Activated CD8-positive, alpha-beta memory T cell treated with anti-CD3 and anti-CD28 coated beads for 36 hours (primary cell): ENCODE results near the gene MED9. TPM values are rescaled to one million over a fixed set of nuclear protein-coding genes. Genes with fewer than 3 reads are reported as not detected.

Experiments used
- CTCF ChIA-PET: fragments of 350-600 bp; sonication (Branson Sonifier 250); formaldehyde crosslinking; loops from one replicate; lab custom pipeline; 2021; ENCODE audit warnings: antibody characterized with exemption; lab: Charles Lee
- POLR2A ChIA-PET: fragments of 350-600 bp; sonication (Branson Sonifier 250); formaldehyde crosslinking; loops from one replicate; lab custom pipeline; 2021; ENCODE audit warnings: antibody characterized with exemption; lab: Charles Lee
- total RNA-seq, 2 experiments: library from RNA; stranded (reverse); gene quantifications; one replicate each; pipeline ENCODE4 v1.2.3, GENCODE V29; 2021

The MED9 gene
- total RNA-seq, 2 experiments from 2014 or later, result 14.2 to 16.0 TPM

DNA sequence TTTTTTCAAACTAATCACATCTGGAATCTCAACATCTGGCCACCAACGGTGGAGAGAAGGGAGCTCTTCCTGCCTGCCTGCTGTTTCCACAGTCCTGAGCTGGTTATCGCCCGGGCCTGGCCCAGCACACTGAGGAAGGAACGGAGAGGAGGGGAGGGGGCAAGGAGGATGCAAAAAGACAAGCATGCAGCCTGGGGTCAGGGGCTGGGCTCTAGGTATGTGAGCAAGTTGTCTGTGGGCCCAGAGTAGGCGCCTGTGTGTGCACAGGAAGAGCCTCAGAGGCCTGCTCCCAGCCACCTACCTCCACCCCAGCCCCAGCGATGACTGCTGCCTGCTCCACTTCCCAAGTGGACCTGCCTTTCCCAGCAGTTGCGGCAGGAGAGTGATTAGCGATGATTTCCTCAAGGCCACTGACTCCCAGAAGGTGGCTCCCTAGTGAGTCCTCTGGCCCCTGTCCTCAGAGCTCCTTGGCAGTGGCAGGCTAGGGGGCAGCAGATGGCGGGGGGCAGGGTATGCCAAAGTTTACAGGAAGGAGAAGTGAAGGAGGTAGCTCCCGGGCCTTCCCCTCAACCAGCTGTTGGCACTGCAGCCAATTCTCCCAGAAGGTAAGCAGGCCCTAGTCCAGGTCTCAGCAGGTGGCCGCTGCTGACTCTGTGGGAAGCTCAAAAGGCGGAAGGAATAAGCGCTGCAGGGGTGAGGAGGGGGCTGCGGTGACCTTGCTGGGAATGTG is 46.4 kb downstream of the MED9 start:
- CTCF ChIA-PET, result no interaction called here
- POLR2A ChIA-PET, result no interaction called here

DNA sequence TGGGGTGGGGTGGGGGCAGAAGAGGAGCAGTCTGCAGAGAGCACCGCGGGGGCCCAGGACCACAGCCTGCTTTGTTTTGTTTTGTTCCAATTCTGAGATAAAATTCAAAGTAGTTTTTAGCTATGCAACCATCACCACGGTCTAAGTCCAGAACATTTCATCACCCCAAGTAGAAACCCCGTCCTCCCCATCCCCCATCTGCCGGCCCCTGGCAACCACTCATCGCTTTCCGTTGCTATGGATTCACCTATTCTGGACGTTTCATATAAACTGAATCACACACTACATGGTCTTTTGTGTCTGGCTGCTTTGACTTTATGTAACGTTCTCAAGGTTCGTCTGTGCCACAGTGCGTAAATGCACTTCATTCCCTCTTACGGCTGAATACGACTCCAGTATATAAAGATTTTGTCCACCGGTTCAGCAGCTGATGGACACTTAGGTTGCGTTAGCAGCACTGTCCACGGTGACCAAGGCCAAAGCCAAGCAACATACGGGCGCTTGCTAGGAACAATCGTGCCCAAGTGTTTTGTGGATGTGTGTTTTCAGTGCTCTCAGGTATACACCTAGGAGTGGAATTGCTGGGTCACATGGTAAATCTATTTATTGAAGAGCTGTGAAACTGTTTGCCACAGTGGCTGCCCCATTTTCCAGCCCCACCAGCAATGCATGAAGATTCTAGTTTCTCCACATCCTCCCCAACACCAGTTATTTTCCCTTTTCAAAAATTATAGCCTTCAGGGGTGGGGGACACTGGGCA is 47.1 kb downstream of the MED9 start:
- POLR2A ChIA-PET, result no interaction called here

DNA sequence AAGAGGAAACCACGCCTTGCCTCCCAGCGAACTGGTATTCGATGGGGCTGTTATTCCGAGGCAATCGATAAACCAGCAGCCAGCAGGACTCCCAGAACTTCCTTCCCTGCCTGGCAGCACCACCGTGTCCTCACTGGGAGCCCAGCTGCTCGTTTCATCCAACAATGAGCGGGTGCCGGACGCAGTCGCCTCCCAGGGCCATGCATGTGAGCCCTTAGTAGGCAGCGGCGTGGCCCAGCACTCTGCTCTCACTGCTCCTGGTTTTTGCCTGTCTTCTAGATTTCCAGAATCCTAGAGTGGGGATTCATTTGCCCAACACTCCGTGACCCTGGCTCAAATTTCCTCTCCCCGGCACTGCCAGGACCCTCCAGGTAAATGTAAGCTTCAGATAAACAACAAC is 48.5 kb downstream of the MED9 start:
- POLR2A ChIA-PET, result no interaction called here
- CTCF ChIA-PET, result no interaction called here

More for the DNA sequence above, 47.1 kb downstream of the MED9 start:
- CTCF ChIA-PET, result no interaction called here

DNA sequence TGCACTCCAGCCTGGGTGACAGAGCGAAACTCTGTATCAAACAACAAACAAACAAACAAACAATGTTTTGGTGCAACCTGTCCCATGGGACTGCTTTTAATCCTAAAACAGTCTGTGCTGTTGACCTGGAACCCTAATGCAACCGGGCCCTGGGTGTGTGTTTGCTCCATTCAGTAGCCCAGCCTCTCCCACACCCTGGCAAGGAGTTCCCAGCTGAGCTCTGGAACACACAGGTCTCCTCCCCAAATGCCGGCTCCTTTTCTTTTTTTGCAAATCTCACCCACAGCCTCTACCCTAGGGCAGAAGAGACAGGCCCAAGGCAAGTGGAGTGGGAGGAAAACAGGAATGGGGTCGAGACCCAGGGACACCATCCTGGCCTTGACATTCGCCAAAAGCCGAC is 49.2 kb downstream of the MED9 start:
- ChIA-PET CTCF (no interaction called here), POLR2A (no interaction called here)

DNA sequence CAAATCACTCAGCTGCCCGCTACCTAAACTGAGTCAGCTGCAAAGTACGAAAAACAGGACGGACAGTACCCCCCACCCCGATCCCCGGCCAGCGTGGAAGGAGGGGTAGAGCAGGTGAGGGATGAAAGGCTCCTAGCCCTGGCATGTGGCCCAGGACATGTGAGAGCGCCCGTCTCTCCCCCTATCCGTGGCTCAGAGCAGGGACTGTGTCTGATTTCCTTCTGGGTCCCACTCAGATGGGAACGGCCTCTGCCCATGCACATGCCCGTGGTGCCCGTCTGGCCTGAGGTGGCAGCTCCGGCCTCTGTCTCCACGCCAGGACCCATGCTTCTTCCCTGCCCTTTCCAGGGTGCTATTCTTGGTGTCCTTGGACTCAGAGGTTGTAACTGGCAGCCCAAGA is 49.6 kb downstream of the MED9 start:
- CTCF ChIA-PET, result no interaction called here

DNA sequence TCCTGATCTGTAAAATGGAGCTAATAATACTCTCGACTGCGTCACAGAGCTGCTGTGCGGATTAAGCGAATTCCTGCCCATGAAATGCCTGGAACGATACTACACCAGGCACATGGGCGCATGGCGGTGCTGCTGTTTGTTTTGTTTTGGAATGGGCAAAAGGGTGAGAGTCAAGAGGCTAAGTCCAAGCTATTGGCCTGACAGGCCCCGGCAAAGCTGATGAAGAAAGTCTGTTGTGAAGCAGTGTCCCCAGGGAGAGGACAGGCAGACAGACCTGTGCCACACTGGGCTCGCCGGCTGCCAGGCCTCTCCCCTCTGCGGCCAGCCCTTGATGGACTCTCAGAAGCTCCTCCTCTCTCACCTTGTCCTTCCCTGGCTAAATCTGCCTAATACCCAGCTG is 50.7 kb downstream of the MED9 start:
- ChIA-PET POLR2A (no interaction called here), CTCF (no interaction called here)

More for the DNA sequence above, 49.6 kb downstream of the MED9 start:
- POLR2A ChIA-PET, result no interaction called here

DNA sequence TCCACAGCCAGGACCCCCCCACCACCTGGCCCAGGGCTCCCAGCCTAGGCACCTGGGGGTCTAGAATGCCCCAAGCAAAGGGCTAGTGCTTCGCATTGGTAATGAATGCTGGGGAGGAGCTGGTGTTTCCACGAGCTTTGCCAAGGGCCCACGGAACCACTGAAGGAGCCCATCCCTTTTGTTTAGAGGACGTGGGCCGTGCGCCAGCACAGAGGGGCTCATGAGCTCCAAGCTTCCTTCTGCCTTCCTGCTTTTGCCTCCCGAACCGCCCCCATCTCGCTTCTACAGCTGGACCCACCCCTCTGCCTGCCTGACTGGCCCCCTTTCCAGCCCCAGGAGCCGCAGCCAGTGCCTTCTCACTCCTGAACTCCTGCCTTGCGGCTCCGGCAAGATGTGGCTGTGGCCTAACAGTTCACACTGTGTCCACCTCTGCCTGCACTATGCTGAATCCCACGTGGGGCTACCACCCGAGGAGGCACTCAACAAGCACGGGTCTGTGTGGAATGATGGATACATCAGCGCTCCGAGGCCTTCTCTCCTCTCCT is 51.2 kb downstream of the MED9 start:
- ChIA-PET POLR2A (no interaction called here), CTCF (no interaction called here)

DNA sequence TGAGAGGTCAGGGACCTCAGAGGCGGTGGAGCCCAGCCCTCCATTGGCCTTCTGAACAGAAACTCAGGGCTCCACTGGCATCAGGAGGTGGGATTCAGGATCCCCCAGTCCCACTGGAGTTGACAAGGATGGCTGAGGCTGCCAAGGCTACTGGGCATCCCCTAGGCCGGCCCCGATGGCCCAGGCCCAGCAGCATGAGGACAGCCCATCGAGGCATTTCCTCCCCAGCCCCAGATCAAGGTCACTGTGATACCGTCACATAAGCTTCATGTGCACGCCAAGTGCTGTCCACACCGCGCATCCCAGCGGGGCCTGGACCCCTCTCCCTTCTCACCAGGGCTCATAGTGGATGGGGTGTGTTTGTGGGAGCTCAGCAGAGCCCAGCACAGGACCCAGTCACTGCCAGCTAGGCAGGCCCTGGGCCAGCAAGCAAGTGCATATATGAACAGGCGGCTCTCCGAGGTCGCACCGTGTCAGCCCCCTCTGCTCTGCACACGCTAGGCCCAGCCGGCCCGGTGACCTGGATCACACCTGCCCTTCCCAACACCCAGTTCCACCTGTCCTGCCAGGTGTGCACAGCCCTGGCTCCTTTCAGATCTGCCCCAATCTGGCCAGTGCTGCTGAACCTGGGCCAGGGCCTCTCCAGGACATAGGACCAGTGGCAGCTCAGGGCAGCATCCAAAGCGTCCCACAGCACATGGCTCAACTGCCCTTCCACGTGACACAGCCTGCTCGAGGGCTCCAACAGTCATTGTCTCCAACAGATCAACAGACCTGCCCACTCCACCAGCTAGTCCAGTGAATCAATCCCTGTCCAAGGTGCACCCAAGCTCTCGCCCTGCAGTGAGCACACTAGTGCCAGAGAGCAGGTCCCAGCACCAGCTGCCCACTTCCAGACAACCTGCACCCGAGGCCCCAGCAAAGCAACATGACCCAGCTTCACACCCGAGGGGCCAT is 52.2 kb downstream of the MED9 start:
- POLR2A ChIA-PET, result no interaction called here

DNA sequence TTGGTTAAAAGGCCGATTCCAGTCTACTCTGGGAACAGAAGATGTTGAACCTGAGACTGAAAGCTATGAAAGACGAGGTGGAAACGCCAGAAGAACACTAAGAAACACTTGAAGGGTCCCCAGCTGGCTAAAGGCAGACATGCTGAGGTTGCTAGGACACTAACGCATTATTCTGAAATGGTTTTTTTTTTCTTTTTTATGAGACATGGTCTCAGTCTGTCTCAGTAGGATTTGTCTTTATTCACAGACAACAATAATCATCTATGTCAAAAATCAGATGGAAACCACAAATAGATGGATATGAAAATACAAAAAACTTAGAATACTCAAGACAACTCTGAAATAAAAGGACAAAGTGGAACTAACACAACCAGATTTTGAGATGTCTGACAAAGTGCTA is 54.4 kb downstream of the MED9 start:
- POLR2A ChIA-PET, result interaction anchor here (0.7 kb wide), 1 partner anchor 476 kb away, joined by 4 read pairs; no protein-coding TSS in a partner anchor
- CTCF ChIA-PET, result no interaction called here

More for the DNA sequence above, 52.2 kb downstream of the MED9 start:
- CTCF ChIA-PET, result interaction anchor here (1.4 kb wide), 1 partner anchor 20 kb away, joined by 3 read pairs; no protein-coding TSS in a partner anchor

DNA sequence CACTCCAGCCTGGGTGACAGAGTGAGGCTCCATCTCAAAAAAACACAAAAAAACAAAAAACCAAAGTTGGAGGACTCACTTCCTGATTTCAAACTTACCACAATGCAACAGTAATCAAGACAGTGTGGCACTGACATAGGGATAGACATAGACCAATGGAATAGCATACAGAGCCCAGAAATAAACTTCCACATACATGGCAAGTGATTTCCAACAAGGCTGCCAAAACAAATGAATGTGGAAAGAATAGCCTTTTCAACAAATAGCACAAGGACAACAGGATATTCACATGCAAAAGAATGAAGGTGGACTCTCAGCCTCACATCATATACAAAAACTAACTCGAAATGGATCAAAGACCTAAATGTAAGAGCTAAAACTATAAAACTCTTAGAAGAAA is 56.2 kb downstream of the MED9 start:
- POLR2A ChIA-PET, result no interaction called here
- CTCF ChIA-PET, result no interaction called here

DNA sequence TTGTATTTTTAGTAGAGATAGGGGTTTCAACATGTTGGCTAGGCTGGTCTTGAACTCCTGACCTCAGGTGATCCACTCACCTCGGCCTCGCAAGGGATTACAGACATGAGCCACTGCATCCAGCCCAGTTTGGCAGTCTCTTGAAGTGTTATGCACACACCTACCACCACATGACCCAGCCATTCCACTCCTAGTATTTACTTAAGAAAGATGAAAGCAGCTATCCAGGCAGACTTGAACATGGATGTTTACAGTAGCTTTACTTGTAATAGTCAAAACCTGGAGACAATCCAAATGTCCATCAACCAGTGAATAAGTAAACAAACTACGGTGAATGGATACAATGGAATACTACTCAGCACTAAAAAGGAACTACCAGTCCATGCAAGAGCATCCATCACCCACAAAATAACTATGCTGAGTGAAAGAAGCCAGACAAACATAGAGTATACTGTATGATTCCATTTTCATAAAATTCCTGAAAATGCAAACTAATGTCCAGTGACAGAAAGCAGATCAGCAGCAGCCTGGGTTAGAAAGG is 57.2 kb downstream of the MED9 start:
- POLR2A ChIA-PET, result no interaction called here
- CTCF ChIA-PET, result no interaction called here

DNA sequence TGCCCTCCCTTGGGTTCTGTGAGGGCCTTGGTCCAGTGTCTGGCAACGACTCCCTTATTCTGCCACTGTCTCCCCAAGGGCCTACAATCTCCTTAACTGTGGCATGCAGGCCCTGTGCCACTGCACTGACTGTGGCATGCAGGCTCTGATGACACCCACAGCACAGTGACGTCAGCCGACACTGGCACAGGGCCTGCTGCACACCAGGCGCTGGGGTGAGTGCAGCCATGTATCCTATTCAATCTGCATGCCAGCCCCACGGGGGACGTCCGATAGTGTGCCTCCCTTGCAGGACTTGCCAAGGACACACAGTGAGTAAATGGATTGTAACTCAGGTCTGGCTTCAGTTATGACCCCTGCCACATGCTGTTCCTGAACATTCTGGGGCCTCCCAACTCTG is 59.2 kb downstream of the MED9 start:
- ChIA-PET POLR2A (no interaction called here), CTCF (no interaction called here)

DNA sequence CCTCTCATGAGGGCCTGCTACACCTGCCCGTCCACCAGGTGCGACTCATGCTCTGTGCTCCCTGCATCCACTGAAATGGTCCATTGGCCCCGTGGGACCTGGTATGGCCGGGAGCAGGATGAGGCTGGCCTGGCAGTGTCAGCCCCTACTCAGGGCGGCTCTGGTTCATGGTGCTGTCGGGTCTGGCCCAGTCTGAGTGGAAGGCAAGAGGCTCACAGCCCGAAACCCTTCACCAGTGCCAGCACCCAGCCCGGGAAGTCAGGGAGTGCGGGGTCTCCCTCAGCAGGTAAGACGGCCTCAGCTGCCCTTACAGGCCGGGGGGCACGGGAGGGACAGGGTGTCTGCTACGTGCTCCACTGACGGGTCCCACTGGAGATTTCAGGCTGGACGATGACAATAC is 59.9 kb downstream of the MED9 start:
- CTCF ChIA-PET, result no interaction called here

DNA sequence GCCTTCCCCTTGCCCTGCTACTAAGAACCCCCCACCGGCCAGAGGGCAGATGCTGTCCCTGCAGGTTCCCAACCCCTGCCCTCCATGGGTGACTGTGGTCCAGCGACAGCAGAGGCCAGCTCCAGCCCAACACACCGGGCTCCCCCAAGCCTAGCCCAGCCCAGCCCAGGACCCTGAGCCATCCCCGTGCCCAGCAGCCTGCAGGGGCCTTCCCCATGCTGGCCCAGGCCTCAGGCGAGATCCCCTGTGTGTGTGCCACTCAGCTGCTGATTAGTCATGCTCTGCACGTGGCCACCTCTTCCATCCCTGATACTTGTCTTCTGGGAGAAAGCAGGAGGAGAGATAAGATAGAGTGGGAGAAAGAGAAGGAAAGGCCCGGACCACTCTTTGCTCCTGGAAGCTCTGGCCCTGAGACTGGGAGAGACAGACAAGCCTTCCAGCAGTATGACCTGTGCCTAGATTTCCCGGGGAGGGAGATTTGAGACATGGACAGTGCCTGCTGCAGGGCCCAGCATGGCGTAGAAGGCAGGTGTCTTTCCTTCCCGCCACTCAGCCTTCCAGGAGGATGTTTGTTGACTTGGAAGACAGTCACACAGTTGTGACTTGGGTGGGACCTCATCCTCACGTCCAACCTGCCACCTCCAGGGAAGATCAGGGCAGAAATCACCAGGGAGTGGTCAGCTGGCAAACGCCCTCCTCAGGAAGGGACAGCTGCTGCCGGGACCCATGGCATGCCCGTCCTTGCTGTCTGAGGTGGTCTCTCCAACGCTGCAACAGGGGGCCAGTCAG is 60.7 kb downstream of the MED9 start:
- CTCF ChIA-PET, result no interaction called here
- POLR2A ChIA-PET, result no interaction called here

More for the DNA sequence above, 59.9 kb downstream of the MED9 start:
- POLR2A ChIA-PET, result no interaction called here

DNA sequence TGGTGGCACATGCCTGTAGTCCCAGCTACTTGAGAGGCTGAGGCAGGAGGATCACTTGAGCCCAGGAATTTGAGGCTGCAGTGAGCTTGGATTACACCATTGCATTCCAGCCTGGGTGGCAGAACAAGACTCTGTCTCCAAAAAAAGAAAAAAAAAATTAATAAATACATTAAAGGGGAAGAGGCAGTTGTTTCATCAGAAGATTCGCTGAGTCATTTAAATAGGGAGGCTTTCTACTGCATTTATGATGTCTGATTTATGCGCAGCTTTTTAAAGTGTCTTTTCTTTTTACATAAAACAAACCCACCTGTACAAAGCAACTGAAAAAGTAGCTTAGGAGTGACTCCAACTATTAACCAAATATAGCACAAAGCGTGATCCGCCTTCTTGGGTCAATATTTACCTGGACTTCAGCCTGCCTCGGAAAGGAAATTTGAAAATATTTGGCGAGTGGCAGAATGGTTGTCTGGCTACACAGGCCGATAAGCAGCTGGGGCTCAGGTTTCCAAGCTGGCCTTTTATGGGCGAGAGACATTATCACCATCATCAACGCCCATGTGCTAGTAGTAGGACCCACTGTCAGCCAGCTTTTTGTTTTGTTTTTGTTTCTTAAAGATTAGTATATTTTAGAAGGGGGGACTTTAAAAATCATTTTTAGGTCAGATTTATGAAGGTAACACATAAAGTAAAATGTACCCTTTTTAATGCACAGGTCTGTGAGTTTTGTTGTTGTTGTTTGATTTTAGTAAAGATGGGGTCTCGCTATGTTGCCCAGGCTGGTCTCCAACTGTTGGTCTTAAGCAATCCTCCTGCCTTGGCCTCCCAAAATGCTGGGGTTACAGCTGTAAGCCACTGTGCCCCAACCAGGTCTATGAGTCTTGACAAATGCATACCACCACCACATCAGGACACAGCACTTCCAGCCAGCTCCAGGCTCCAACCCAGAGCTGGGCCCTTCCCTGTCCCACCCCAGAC is 61.9 kb downstream of the MED9 start:
- ChIA-PET POLR2A (no interaction called here), CTCF (no interaction called here)

DNA sequence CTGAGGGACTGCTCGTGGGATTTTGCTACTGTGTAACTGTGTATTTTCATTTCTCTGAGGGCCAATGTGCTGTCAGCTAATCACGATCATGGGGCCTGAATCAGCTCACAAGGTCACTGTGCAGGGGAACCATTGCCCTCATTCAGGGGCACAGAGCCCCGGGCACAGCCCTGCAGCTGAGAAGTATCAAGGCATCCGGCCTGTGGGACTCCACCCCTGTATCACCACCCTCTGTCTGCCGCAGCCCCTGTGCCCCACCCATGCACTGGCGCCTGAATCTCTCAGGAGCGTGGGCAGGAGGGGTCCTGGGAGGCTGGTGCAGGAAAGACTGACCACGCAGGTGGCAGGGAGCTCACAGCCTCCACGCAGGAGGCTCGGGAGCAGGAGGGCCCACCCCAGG is 62.8 kb downstream of the MED9 start:
- CTCF ChIA-PET, result no interaction called here

DNA sequence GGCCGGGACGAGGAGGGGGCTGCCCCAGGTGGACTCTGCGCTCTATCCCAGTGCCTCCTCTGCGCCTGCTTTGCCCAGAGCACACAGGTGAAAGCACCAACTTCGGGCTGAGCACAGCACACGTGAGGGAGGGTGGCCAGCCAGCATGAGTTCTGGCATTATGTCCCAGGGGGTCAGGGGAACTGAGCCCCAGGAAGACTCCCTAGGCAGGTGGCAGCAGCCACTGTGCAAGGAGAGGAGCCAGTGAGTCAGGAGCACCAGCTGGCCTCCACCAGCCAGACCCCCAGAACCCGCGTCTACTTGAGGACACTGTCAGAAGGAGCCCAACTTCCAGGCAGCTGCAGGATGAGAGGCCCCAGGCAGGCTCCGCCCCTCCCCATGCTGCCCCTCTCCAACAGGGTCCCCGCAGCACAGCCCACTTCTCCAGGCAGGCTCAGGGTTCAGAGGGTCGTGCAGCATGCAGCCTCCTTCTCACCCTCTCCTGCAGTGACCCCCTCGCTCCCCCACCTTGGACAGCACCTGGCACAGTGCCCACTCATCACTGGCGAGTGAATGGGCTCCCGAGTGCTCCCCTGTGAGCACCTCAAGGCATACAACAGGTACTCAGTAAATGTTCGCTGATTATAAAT is 63.6 kb downstream of the MED9 start:
- POLR2A ChIA-PET, result no interaction called here
- CTCF ChIA-PET, result no interaction called here

More for the DNA sequence above, 62.8 kb downstream of the MED9 start:
- POLR2A ChIA-PET, result no interaction called here
